ENCODE measurements around the gene MAPK11.

Gene MAPK11

GRCh38 chr22:50216684-50217520, 53.3 kb downstream of the MAPK11 start:
- DNase-seq (ENCODE audit: low spot score): no peak
- in situ Hi-C loops (cut with MboI; ENCODE audit: low sequenced_read_pairs, unreplicated experiment): no loop called here
- TF ChIP-seq CTCF (IDR thresholded peaks at IDR 0.05; ENCODE audit: borderline replicate concordance, control extremely low read depth, extremely low read depth, insufficient read depth, missing control alignments): no peak

GRCh38 chr22:50216055-50216683, 54.0 kb downstream of the MAPK11 start:
- in situ Hi-C loops (cut with MboI; ENCODE audit: low sequenced_read_pairs, unreplicated experiment): no loop called here
- DNase-seq (ENCODE audit: low spot score): no peak
- no peak for TF ChIP-seq CTCF (IDR thresholded peaks at IDR 0.05; ENCODE audit: borderline replicate concordance, control extremely low read depth, extremely low read depth, insufficient read depth, missing control alignments)

- in situ Hi-C loops (cut with MboI; ENCODE audit: low sequenced_read_pairs, unreplicated experiment): no loop called here
- no peak for TF ChIP-seq CTCF (IDR thresholded peaks at IDR 0.05; ENCODE audit: borderline replicate concordance, control extremely low read depth, extremely low read depth, insufficient read depth, missing control alignments)
- DNase-seq (ENCODE audit: low spot score): no peak
Observed at GRCh38 chr22:50215297-50216054, 54.7 kb downstream of the MAPK11 start.
